Right cardiac atrium (tissue), 5 donors: ENCODE results near the gene DIS3L2. TPM values are rescaled to one million over a fixed set of nuclear protein-coding genes. Genes with fewer than 3 reads are reported as not detected.
A peak's percentile ranks its signal among the peaks of the same experiment; 100 is the strongest.
"Not testable (repeated sequence)": the region's sequence is repeated elsewhere in the genome, so short reads cannot be mapped to it uniquely, and the experiment has no call there.

Experiments
- ATAC-seq, 2 donors: fragments of 200-7000 bp; cut with Tn5 transposase; one replicate each; pipeline versions ENCODE4 v1.8.0 to v1.9.1; 2020; ENCODE audit warnings: moderate library complexity in 2 of 2, mild to moderate bottlenecking in 1 of 2
- DNase-seq, 3 donors: peaks; one replicate each; pipeline ENCODE4 v3.0.0-alpha.2; 2020
- H3K27ac ChIP-seq: one replicate; pipeline ENCODE4 v1.5.1; 2013; ENCODE audit warnings: mild to moderate bottlenecking, low read length, control low read depth, moderate library complexity
- H3K27me3 ChIP-seq: one replicate; pipeline ENCODE4 v1.6.1; 2013; ENCODE audit not compliant: control insufficient read depth, insufficient read depth
- H3K4me1 ChIP-seq: one replicate; pipeline ENCODE4 v1.6.1; 2013; ENCODE audit warnings: low read length; ENCODE audit not compliant: control insufficient read depth, insufficient read depth
- H3K4me3 ChIP-seq: one replicate; pipeline ENCODE4 v1.5.1; 2013; ENCODE audit warnings: low read length, control low read depth
- H3K9me3 ChIP-seq: one replicate; pipeline ENCODE4 v1.6.1; 2013; ENCODE audit warnings: low read length; ENCODE audit not compliant: control insufficient read depth
- WGBS: extraction: QIAGEN DNeasy Blood & Tissue Kit; methylation state at CpG from one replicate; pipeline ENCODE4 v1.1.7; 2013; 5-methylcytosine and 5-hydroxymethylcytosine counted together
- intact Hi-C, 4 donors: fragments of 100-400 bp; cut with DNase I; formaldehyde crosslinking; loops; one replicate each; pipeline versions ENCODE4 v1.11.0 to v1.14.0; 2022 to 2023
- polyA plus RNA-seq: library from polyadenylated mRNA; stranded (reverse); fragments of 200-250 nt; gene quantifications from one replicate; pipeline ENCODE4 v1.2.3, GENCODE V29; 2013
- total RNA-seq, 4 donors: library from RNA; stranded (reverse); fragmentation: NEBNext Ultra II Directional; extraction: Animal tissue kit (Norgen Biotek cat#: 25700); gene quantifications; one replicate each; pipeline ENCODE4 v1.2.1, GENCODE V29; 2021
- donor health status: healthy with polysubstance abuse.
- donor health status: DM: no; HTN: yes; CAD: no.
- donor health status: DM: no; HTN: no; CAD: no.
- donor health status: DM: no; HTN: yes; CAD: no; lungs with severe emphysema.
- donor health status: DM: yes; HTN: yes; CAD: no.

The DIS3L2 gene
- total and polyA plus RNA-seq, 5 donors: 11.0 to 25.4 (median 20.5) TPM

DNA sequence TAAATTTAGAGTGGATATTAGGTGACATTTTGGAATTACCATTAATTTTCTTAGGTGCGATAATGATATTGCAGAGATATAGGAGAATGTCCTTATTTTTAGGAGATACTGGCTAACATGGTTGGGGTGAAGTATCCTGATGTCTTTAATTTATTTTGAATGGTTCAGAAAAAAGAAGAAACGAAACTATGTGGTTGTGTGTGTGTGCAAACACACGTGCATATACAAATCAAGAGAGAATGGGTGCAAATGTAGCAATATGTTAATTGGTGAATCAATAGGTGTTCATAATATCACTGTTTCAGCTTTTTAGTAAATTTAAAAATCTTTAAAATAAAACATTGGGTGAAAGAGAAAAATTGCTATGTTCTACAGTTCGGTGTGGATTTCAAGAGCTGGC, 140.9 kb downstream of the DIS3L2 start:
- no peak for DNase-seq
- ATAC-seq: no peak
- Histone ChIP-seq H3K27me3 (no peaks in the 10 kb centered on the region), H3K4me1 (no peaks in the 10 kb centered on the region), H3K9me3 (no peaks in the 10 kb centered on the region), H3K27ac (no peak overlapping the region), H3K4me3 (no peak overlapping the region)
- intact Hi-C loops: no loop called here
- WGBS: 93% methylated on average over 4 of the region's 4 CpGs

GRCh38 chr2:232103140-232103737, 141.7 kb downstream of the DIS3L2 start:
- 89% methylated on average over 2 of the region's 2 CpGs for WGBS
- no peaks in the 10 kb centered on the region for H3K27me3 ChIP-seq
- no peak for ATAC-seq
- intact Hi-C loops: no loop called here
- no peaks in the 10 kb centered on the region for H3K9me3 ChIP-seq
- H3K4me3 ChIP-seq: no peak overlapping the region
- DNase-seq: no peak
- no peak overlapping the region for H3K27ac ChIP-seq
- no peaks in the 10 kb centered on the region for H3K4me1 ChIP-seq

- ATAC-seq: no peak
- Histone ChIP-seq H3K9me3 (no peaks in the 10 kb centered on the region), H3K27ac (no peak overlapping the region), H3K4me3 (no peak overlapping the region), H3K27me3 (no peaks in the 10 kb centered on the region), H3K4me1 (no peaks in the 10 kb centered on the region)
- WGBS: 100% methylated on average over 2 of the region's 2 CpGs
- no peak for DNase-seq
- intact Hi-C loops: no loop called here
Observed at GRCh38 chr2:232104076-232104646, 142.6 kb downstream of the DIS3L2 start.

DNA sequence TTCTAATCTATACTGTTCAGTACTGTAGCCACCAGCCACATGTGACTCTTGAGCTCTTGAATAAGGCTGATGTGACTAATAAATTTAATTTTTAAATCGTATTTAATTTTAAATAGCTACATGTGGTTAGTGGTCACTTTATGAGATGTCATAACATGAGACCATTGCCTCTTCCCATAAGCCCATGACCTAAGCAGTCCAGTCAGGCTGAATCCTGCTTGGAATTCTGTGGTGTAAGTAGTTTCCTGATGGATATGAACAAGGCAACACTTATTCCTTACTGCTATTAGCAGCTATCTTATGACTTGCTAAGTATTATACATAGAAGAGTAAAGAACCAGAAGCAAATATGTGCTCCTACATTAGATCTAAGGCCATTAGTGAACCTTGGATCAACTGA, 150.0 kb downstream of the DIS3L2 start:
- Histone ChIP-seq H3K4me1 (no peaks in the 10 kb centered on the region), H3K9me3 (no peaks in the 10 kb centered on the region), H3K4me3 (no peak overlapping the region), H3K27me3 (no peaks in the 10 kb centered on the region), H3K27ac (no peak overlapping the region)
- ATAC-seq: no peak
- DNase-seq: no peak
- intact Hi-C loops: no loop called here
- WGBS: 97% methylated on average over 1 of the region's 1 CpG

GRCh38 chr2:232113821-232114220, 152.3 kb downstream of the DIS3L2 start:
- no peaks in the 10 kb centered on the region for H3K4me1 ChIP-seq
- H3K9me3 ChIP-seq: no peaks in the 10 kb centered on the region
- DNase-seq (no peak), ATAC-seq (no peak)
- H3K27me3 ChIP-seq: no peaks in the 10 kb centered on the region
- no peak overlapping the region for H3K27ac ChIP-seq
- intact Hi-C loops: no loop called here
- WGBS: 92% methylated on average over 1 of the region's 1 CpG
- H3K4me3 ChIP-seq: no peak overlapping the region

GRCh38 chr2:232115728-232116361, 154.3 kb downstream of the DIS3L2 start:
- ATAC-seq, H3K27ac ChIP-seq, H3K4me1 ChIP-seq, H3K9me3 ChIP-seq, H3K4me3 ChIP-seq, intact Hi-C loops, DNase-seq, H3K27me3 ChIP-seq: not testable (repeated sequence)
- WGBS: 89% methylated on average over 6 of the region's 6 CpGs

- ATAC-seq (no peak), DNase-seq (no peak)
- WGBS: 66% methylated on average over 3 of the region's 3 CpGs
- peaks cover 2% of the 10 kb centered on the region for H3K4me1 ChIP-seq
- H3K27ac ChIP-seq: no peak overlapping the region
- intact Hi-C loops: no loop called here
- H3K4me3 ChIP-seq: no peak overlapping the region
- H3K27me3 ChIP-seq: no peaks in the 10 kb centered on the region
- H3K9me3 ChIP-seq: no peaks in the 10 kb centered on the region
Observed at GRCh38 chr2:232116852-232117251, 155.3 kb downstream of the DIS3L2 start.

DNA sequence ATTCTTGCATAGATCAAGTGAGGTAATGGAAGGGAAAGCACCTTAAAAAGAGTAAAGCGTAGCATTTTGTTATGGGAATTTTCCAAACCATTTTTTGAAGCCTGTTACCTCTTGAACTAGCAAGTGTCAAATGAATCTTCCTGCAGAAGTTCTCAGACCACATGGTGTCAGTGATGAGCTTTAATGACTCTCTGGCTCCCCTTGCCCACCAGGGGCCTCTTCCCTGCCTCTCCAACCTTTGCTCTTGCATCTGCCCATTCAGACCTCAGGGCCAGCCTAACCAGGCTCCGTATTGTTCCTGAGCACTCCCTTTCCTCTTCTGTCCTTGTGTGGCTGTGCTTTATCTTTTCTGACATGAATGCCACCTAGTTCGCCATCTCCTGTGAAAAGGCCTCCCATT, 155.9 kb downstream of the DIS3L2 start:
- DNase-seq (no peak), ATAC-seq (no peak)
- no peaks in the 10 kb centered on the region for H3K9me3 ChIP-seq
- H3K27ac ChIP-seq: no peak overlapping the region
- H3K27me3 ChIP-seq: no peaks in the 10 kb centered on the region
- peaks cover 2% of the 10 kb centered on the region for H3K4me1 ChIP-seq
- intact Hi-C loops: no loop called here
- H3K4me3 ChIP-seq: no peak overlapping the region
- 93% methylated on average over 3 of the region's 3 CpGs for WGBS

GRCh38 chr2:232120911-232121310, 159.4 kb downstream of the DIS3L2 start:
- H3K4me3 ChIP-seq: no peak overlapping the region
- no peaks in the 10 kb centered on the region for H3K9me3 ChIP-seq
- peak in 1 of 2 donors; percentile 92 for ATAC-seq
- peaks cover 2% of the 10 kb centered on the region for H3K4me1 ChIP-seq
- H3K27ac ChIP-seq: no peak overlapping the region
- no peak for DNase-seq
- H3K27me3 ChIP-seq: no peaks in the 10 kb centered on the region
- intact Hi-C loops: no loop called here

DNA sequence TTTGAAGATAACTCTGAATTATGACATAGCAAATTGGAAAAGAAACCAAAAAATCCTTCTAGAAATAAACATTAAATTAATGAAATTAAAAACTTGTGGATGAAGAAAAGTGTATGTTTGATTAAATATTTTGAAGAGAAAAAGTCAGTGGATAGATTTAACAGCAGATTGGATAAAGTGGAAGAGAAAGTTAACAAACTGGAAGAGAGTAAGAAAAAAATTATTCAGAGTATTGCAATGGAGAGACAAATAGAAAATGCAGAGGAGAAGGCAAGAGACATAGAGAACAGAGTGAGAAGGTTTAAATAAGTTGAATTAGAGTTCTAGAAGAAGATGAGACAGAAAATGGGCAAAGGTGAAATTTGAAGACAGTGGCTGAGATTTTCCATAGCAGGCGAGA, 162.8 kb downstream of the DIS3L2 start:
- DNase-seq: no peak
- no peaks in the 10 kb centered on the region for H3K27me3 ChIP-seq
- H3K9me3 ChIP-seq: no peaks in the 10 kb centered on the region
- no peak overlapping the region for H3K27ac ChIP-seq
- ATAC-seq: no peak
- no peak overlapping the region for H3K4me3 ChIP-seq
- H3K4me1 ChIP-seq: peaks cover 2% of the 10 kb centered on the region
- intact Hi-C loops: no loop called here
- WGBS: 100% methylated on average over 1 of the region's 1 CpG

- Histone ChIP-seq H3K9me3 (no peaks in the 10 kb centered on the region), H3K27ac (no peak overlapping the region), H3K4me1 (no peaks in the 10 kb centered on the region), H3K27me3 (no peaks in the 10 kb centered on the region), H3K4me3 (no peak overlapping the region)
- 82% methylated on average over 5 of the region's 5 CpGs for WGBS
- intact Hi-C loops: no loop called here
- peak in 1 of 2 donors; percentile 58 for ATAC-seq
- DNase-seq: no peak
Observed at GRCh38 chr2:232126301-232127099, 165.0 kb downstream of the DIS3L2 start.
